Anterior cingulate cortex (tissue), 58 donors: ENCODE results near the gene YTHDF1.

Experiments
- DNase-seq, 58 donors: peaks; one replicate each; lab custom pipeline; 2025; lab: John Stamatoyannopoulos, UW

Gene YTHDF1

GRCh38 chr20:63188159-63188442, 27.8 kb downstream of the YTHDF1 start:
- DNase-seq: no peak

DNA sequence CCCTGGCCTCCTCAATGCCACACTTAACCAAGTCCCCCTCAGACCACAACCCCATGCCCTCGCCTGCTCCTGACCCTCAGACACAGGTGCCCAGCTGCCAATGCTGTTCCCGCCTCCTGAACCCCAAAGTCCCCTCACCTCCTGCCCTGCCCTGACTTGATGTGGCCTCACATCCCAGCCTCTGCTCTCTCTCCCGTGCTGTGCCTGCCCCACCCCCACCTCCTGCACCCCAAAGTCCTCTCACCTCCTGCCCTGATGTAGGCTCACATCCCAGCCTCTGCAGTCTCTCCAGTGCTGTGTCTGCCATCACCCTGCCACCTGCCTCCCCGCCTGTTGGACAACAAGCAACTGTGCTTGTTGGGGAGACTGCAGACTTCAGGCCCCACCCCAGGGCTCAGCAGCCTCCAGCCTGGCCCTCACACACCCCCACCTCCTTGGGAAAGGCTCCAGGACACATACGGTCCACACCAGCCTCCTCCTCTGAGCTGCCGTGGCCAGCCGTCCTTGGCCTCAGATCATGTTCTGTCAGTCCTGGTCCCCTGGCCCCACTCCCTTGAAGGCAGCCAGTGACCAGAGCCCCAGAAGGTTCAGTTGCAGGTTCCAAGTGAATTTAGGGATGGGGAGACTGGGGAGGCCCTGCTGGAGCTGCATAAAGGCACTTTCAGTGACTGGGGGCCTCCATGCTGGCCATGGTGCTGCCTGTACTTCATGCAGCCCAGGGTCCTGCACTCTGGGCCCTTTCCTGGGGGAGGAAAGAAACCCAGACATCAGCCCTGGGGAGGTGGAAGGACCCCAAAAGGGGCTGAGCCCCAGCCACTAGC, 28.4 kb downstream of the YTHDF1 start:
- DNase-seq: no peak

DNA sequence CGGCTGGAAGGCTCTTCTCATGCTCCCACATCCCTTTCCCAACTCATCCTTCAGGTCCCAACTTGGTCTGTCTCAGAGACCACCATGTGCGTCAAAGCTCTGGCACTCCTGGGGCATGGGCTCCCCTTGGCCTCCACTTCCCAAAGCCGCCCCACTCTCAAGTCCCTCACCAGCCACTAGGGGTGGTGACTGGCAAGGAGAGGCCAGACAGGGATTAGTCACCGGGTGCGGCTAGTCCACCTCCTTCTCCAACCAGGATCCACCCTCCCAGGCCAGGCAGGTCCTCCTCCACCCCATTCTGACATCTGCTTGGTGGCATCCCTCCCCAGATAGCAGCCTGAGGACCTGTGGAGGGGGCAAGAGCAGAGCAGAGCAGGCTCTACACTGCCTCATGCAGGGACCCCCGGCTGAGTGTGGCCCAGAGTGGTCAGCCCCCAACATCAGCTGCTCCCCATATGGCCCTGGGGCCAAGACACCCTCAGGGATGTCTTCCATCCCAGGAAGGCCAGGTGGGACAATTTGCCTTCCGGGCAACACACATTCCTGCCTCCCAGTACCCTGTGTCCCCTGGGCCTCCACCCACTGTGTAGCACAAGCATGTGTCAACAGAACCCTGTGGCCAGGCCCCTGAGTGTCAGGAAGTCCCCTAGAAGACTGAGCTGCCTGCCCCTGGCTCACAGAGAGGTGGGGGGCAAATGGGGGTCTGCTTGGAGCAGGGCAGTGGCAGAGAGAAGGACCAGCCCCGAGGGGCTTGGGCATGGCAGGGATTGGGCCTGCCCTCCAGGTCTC, 29.2 kb downstream of the YTHDF1 start:
- no peak for DNase-seq

GRCh38 chr20:63186084-63186483, 29.8 kb downstream of the YTHDF1 start:
- no peak for DNase-seq

DNA sequence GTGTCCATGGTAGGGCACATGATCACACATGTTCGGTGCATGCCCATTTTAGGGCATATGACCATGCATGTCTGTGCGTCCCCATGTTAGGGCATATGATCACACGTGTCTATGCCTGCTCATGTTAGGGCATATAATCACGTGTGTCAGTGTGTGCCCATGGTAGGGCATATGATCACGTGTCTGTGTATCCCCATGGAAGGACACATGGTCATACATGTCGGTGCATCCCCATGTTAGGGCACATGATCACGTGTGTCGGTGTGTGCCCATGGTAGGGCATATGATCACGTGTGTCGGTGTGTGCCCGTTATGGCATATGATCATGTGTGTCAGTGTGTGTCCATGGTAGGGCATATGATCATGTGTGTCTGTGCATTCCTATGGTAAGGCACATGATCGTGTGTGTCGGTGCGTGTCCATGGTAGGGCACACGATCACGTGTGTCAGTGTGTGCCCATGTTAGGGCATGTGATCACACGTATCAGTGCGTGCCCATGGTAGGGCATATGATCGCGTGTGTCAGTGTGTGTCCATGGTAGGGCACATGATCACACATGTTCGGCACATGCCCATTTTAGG, 30.6 kb downstream of the YTHDF1 start:
- DNase-seq: no peak

DNA sequence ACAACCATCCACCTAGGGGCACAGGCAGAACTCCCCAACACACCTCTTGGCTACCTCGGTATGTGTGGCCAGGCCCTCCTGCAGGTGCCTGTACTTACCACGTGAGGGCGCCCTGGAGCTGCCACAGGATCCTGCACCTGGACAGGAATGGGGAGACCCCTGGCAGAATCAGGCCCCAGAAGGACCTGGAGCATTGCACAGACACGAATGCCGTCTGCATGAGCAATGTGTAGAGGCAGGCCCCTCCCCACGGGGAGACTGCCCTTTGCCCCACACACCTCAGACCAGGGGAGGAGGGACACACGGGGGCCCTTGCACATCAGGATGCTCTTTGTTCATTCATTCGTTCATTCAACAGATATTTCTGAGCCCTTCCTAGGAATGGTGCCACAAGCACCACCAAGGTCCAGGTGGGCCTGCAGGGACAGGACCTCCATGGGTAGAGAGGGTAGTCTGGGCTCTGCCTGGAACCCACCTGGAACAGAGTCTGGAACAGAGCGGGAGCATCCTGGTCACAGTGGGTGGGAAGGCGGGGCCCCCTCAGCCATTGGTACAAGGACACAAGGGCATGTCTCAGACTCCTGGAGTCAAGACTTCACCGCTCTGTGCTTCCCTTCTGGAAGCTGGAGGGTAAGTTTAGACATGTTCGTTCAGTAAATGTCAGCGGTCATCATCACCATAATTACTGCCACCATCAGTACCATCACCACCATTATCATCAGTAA, 32.3 kb downstream of the YTHDF1 start:
- DNase-seq: peak in 8 of 58 donors; percentile 10 to 58 (median 25)

- DNase-seq: no peak
Measured at GRCh38 chr20:63182946-63183415, 33.0 kb downstream of the YTHDF1 start.

GRCh38 chr20:63182425-63182824, 33.5 kb downstream of the YTHDF1 start:
- peak in 1 of 58 donors; percentile 24 for DNase-seq

DNA sequence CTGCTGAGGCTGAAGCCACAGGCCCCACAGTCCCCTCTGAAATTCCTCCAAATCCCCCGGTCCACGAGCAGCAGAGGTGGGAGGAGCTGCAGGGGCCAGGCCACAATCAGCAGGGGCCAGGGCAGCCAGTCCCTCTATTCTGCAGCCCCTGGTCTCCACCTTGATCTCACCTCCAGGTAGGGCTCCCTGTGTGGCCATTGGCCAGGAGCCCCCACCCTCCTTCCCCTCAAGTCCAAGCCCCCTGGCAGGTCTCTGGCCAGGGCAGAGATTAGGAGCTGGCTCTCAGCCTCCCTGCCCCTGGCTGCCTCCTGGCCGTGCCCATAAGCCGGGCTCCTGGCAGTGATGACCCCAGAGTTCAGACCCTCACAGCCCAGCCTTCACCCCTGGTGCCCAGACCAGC, 34.7 kb downstream of the YTHDF1 start:
- DNase-seq: no peak

GRCh38 chr20:63180569-63181185, 35.3 kb downstream of the YTHDF1 start:
- peak in 27 of 58 donors; percentile 4 to 70 (median 39) for DNase-seq

DNA sequence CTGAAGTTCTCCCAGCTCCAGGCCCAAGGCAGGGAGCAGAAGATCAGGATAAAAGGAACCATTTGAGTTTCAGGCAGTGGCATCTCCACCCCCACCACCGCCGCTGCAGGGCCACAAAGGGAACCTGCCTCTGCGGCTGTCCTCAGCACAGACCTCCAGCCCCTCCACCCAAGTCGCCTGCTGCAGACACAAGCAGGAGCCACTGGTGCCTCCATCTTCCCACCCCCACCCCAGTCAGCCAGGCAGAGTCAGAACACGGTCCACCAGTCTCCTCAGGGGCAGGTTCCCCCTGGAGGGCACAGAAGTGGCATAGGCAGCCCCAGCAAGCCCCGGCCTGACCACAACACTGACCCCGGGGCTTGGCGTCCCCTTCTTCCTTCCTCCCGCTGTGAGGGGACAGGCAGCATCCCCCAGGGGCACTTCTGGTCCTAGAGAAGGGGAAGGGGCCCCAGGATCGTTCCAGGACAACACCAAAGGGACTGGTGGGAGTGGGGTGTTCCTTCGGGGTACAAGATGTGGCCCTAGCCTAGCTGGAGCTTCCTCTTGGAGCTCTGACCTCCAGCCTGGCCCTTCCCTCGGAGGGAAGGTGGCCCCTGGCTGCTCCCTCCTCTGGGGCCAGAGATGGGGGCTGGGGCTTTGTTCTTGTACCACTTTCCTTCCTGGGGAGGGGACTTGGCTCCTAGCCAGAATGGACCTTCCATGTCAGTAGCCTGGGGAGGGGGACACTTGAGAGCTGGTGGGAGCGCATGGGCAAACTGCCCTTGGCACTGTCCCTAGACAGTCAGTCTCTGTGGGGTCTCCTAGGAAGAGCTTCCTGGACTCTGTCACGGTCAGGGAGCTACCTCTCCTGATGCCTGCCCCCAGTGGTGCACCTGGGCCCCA, 36.0 kb downstream of the YTHDF1 start:
- no peak for DNase-seq

- DNase-seq: peak in 51 of 58 donors; percentile 14 to 83 (median 53)
Measured at GRCh38 chr20:63178889-63179686, 36.8 kb downstream of the YTHDF1 start.

DNA sequence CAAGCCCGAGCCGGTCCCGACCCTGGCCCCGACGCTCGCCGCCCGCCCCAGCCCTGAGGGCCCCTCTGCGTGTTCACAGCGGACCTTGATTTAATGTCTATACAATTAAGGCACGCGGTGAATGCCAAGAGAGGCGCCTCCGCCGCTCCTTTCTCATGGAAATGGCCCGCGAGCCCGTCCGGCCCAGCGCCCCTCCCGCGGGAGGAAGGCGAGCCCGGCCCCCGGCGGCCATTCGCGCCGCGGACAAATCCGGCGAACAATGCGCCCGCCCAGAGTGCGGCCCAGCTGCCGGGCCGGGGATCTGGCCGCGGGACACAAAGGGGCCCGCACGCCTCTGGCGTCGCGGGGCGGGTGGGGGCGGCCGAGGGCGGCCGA, 37.5 kb downstream of the YTHDF1 start:
- no peak for DNase-seq

DNA sequence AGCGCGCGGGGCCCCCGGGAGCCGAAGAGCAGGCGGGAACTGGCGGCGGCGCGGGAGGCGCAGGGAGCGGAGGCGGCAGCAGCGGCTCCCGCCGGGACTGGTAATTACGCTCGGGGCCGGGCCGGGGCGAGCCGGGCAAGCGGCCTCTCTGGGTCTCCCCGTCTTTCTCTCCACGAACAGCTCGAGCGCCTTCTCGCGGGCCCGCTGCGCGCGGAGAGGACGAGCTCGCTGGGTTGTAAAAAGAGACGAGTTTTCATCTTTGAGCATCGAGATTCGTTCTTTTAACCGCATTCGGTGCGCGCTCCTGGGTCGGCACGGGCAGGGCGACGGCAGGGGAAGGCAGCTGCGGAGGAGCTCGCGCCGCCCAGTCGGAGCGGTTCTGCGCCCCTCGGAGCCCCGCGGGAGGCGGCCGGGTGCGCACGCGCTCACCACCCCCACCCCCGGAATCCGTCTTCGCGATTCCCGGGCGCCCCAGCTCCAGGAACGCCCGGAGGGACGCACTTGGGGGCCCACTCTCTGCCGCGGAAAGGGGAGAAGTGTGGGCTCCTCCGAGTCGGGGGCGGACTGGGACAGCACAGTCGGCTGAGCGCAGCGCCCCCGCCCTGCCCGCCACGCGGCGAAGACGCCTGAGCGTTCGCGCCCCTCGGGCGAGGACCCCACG, 38.0 kb downstream of the YTHDF1 start:
- DNase-seq: peak in 5 of 58 donors; percentile 6 to 32 (median 30)

- DNase-seq: peak in 42 of 58 donors; percentile 9 to 87 (median 56)
Measured at GRCh38 chr20:63177134-63177784, 38.7 kb downstream of the YTHDF1 start.

DNA sequence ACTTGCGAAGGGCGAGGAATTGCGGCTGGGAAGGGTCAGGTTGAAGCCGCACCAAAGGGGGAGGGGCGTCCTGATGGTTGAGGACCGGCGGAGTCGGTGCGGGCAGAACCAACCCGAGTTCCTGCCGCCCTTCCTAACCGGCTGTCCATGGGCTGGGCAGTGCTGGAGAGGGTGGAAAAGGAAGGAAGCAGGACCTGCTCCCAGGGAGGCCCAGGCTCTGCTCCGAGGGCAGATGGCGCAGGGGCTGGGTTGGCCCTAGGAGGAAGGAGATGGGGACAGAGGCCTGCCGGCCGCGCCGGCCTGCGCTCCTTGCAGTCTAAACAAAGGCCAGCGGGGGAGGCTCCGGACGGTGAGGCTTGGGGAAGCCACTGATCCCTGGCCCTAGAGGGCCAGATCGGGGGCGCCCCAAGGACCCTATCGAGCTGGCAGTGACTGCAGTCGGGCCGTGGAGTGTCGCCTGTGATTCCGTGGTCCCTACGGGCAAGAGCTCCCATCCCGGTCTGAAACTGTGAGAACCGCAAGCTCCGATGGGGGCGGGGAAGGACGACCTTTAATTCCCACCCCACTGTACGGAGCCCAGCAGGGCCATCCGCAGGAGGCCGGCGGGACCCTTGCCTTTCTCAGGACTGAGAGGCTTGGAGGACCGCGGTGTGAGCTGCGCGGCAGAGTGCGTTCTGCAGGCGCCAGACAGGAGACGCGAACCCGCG, 39.4 kb downstream of the YTHDF1 start:
- DNase-seq: peak in 2 of 58 donors; percentile 20 to 53

DNA sequence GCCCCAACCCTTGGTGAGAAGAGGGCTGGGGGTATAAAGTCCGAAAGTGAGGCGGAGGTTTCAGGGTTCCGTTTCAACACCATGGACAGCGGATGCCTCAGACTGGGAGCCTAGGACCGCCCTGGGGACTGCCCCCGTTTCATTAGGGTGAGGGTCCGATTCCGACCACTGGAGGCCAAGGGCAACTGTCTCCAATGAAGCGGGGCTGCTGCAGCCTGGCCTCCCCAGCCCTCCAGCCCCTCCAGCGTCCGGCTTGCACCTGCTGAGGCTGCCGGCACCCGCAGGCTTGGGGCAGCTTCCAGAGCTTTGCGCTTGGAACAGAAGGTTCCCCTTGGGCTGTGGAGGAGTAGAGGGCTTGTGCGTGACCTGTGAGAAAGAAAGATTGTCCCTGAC, 39.9 kb downstream of the YTHDF1 start:
- DNase-seq: no peak
